GM12875 (cell line): ENCODE results near the gene ZBTB7A.

Experiments
- H3K4me3 ChIP-seq: one replicate; pipeline ENCODE4 v1.5.1; 2011; ENCODE audit warnings: low read depth, low read length, control low read depth
- TF ChIP-seq, protein P1 (sequence below): IDR thresholded peaks from 2 replicates; pipeline ENCODE4 v1.5.1; 2011; ENCODE audit warnings: low read depth, mild to moderate bottlenecking, control low read depth, inconsistent platforms, low read length, moderate library complexity, borderline replicate concordance; ENCODE audit not compliant: insufficient read depth

ZBTB7A gene

DNA sequence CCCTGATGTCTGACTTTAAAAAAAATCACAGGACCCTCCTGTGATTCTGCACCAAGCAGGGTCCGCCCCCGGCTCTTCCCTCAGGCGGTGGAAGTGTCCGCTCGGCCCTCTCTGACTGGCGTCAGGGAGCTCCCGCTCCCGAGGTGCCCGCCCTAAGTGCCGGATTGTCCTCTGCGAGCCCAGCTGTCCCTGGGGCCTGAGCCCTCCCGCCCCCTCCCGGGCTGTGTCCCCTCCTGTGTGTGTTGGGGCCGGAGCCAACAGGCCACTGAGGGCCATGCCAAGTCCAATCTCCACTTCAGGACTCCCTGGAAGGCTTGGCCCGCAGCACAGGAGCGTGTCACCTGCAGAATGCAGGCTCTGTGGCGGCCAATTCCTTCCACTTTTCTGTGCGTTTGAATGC lies 31.8 kb upstream of the ZBTB7A start:
- TF ChIP-seq, protein P1, sequence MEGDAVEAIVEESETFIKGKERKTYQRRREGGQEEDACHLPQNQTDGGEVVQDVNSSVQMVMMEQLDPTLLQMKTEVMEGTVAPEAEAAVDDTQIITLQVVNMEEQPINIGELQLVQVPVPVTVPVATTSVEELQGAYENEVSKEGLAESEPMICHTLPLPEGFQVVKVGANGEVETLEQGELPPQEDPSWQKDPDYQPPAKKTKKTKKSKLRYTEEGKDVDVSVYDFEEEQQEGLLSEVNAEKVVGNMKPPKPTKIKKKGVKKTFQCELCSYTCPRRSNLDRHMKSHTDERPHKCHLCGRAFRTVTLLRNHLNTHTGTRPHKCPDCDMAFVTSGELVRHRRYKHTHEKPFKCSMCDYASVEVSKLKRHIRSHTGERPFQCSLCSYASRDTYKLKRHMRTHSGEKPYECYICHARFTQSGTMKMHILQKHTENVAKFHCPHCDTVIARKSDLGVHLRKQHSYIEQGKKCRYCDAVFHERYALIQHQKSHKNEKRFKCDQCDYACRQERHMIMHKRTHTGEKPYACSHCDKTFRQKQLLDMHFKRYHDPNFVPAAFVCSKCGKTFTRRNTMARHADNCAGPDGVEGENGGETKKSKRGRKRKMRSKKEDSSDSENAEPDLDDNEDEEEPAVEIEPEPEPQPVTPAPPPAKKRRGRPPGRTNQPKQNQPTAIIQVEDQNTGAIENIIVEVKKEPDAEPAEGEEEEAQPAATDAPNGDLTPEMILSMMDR: no peak
- no peak overlapping the region for H3K4me3 ChIP-seq

DNA sequence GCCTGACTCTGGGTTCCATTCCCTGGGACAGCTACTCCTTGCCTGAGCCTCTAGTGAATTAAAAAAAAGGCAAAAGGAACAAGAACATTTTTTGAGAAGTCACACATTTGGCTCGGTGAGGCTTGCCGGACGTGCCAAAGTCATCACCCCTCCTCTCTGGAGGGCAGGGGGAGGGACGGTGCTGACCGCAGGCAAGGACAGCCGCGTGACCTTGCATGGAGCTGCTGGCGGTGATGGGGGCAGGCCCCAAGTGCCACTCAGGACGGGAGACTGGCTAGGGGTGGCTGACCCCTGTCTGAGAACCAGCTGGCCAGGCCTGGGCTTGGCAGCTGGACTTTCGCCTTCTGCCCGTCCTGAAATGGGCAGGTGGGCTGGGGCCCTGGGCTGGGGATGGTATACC lies 30.8 kb upstream of the ZBTB7A start:
- TF ChIP-seq, protein P1: no peak
- H3K4me3 ChIP-seq: no peak overlapping the region

DNA sequence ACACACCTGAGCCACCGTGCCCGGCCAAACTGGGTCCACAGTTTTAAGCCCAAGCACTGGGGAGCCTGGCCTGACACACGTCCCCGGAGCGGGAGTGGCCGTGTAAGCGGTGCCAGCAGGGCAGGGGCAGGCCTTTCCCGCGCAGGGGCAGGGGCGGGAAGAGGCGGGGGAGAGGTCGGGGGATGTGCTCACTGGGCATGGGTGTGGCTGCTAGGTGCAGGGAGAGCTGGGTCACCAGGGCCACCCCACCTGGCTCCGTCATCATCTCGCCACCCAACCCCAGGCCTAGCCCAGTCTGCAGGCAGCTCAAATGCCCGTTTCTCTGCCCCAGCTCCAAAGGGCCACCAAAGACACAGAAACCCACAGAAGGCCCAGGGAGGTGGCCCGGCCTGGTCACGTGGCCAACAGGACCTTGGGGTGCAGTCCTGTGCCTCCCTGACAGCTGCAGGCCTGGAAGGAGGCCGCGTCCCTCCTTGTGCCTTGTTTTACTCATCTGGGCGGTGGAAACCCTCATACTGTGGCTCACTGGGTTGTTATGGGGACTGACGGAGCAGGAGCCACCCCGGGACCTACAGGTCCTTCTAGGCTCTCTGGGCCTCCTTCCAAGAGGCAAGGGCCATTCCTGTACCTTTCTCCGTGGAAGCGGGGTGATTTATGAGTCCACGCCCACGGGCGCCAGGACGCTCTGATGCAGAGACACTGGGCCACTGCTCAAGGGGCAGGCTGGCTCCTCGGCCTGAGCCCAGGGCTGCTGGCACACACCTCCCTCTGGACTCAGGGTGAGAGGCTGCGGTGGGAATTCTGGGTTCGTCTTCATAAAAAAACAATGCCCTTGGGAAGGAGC lies 29.6 kb upstream of the ZBTB7A start:
- no peak overlapping the region for H3K4me3 ChIP-seq
- TF ChIP-seq, protein P1: no peak

- TF ChIP-seq, protein P1: no peak
- H3K4me3 ChIP-seq: no peak overlapping the region
Measured at GRCh38 chr19:4095488-4095844, 28.8 kb upstream of the ZBTB7A start.

DNA sequence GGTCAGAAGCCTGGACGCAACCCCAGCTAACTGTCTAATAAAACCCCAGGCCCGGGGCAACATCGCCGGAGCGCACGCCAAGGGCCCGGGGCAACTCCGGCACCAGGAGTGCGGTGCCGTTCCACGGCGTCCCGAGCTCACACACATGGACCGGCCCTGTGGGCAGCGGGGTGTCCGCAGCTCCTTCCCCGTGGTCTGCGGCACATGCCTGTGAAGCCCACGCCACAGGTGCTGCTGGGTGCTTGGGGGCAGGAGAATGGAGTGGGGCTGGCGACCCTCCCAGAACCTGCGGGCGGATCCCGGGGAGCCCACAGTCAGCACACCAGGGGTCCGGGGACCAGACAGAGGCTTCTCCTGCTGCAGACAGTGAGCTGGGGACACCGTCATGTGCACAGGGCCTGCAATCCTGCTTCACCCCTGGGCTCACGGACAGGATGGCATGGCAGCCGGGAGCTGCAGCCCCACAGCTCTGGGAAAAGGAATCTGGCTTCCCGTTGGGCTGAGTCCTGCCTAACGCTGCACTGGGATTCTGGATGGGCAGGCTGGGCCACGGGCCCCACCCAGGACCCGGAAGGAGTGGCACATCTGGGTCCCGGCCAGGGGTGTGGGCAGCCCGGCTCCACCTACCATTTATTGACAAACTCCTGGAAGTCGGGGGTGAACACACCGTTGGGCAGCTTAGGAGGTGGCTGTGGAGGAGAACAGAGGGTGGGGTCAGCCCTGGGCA lies 28.2 kb upstream of the ZBTB7A start:
- H3K4me3 ChIP-seq: no peak overlapping the region

DNA sequence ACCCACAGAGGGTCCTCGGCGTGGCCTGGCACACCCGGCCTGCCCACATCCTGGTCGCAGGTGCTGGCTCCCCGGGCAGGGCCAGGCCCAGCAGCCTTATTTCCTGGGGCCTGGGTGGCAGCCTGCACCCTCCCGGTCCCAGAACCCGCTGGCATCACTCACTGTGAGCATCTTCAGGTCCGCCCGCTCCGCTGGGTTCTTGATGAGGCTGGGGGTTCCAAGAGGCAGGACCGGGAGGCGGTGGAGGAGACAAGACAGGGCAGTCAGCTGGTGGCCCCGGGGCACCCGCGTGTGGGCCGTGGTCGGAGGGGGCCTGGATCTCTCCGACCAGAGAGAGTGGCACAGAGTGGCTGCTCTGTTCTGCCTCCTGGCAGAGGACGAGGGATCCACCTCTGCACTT lies 27.6 kb upstream of the ZBTB7A start:
- TF ChIP-seq, protein P1: no peak

More for the DNA sequence above, 28.2 kb upstream of the ZBTB7A start:
- TF ChIP-seq, protein P1: no peak

More for the DNA sequence above, 27.6 kb upstream of the ZBTB7A start:
- no peak overlapping the region for H3K4me3 ChIP-seq
